UCSD-AML1 (cell line): ENCODE measurements around the gene C20orf202.

Experiments
- DNase-seq: peaks from one replicate; lab custom pipeline; 2025; ENCODE audit not compliant: unreplicated experiment; lab: John Stamatoyannopoulos, UW

The C20orf202 gene

GRCh38 chr20:1202762-1203504 is at the start of gene C20orf202:
Gene C20orf202, plus strand, starts transcription at chr20:1203454. Its CDS starts 132 bp downstream, at chr20:1203586.
- DNase-seq: no peak

GRCh38 chr20:1154226-1154625 is 49.0 kb upstream of the C20orf202 start:
- no peak for DNase-seq

GRCh38 chr20:1154691-1155090 is 48.6 kb upstream of the C20orf202 start:
- no peak for DNase-seq

GRCh38 chr20:1155342-1155741 is 47.9 kb upstream of the C20orf202 start:
- no peak for DNase-seq

- DNase-seq: no peak
These were observed 42.8 kb upstream of the C20orf202 start for GRCh38 chr20:1160496-1160895.

- no peak for DNase-seq
These were observed 42.3 kb upstream of the C20orf202 start for GRCh38 chr20:1160991-1161390.

GRCh38 chr20:1163105-1163504 is 40.1 kb upstream of the C20orf202 start:
- no peak for DNase-seq

- DNase-seq: no peak
These were observed 39.6 kb upstream of the C20orf202 start for GRCh38 chr20:1163653-1164052.

- no peak for DNase-seq
These were observed 38.4 kb upstream of the C20orf202 start for GRCh38 chr20:1164871-1165270.

- no peak for DNase-seq
These were observed 37.7 kb upstream of the C20orf202 start for GRCh38 chr20:1165521-1165920.

- DNase-seq: no peak
These were observed 37.3 kb upstream of the C20orf202 start for GRCh38 chr20:1165941-1166340.

GRCh38 chr20:1166948-1167720 is 36.1 kb upstream of the C20orf202 start:
- DNase-seq: no peak

GRCh38 chr20:1169224-1169623 is 34.0 kb upstream of the C20orf202 start:
- DNase-seq: no peak

- peak; percentile 44 for DNase-seq
These were observed 31.7 kb upstream of the C20orf202 start for GRCh38 chr20:1171461-1172093.

- DNase-seq: no peak
These were observed 29.6 kb upstream of the C20orf202 start for GRCh38 chr20:1173698-1174097.

- no peak for DNase-seq
These were observed 28.5 kb upstream of the C20orf202 start for GRCh38 chr20:1174787-1175186.

- no peak for DNase-seq
These were observed 25.6 kb upstream of the C20orf202 start for GRCh38 chr20:1177680-1178079.

GRCh38 chr20:1178103-1178502 is 25.2 kb upstream of the C20orf202 start:
- DNase-seq: no peak

GRCh38 chr20:1178623-1179022 is 24.6 kb upstream of the C20orf202 start:
- no peak for DNase-seq

GRCh38 chr20:1180949-1181348 is 22.3 kb upstream of the C20orf202 start:
- DNase-seq: no peak

- no peak for DNase-seq
These were observed 21.1 kb upstream of the C20orf202 start for GRCh38 chr20:1182106-1182505.

- DNase-seq: no peak
These were observed 20.1 kb upstream of the C20orf202 start for GRCh38 chr20:1183153-1183552.
